H1 (cell line): ENCODE measurements around the gene FLNC. TPM values are rescaled to one million over a fixed set of nuclear protein-coding genes. Genes with fewer than 3 reads are reported as not detected.

Experiments
- CTCF ChIA-PET: fragments of 300-600 bp; sonication (Branson Sonifier 250); formaldehyde crosslinking; loops from one replicate; lab custom pipeline; 2021; ENCODE audit not compliant: partially characterized antibody; lab: Charles Lee
- POLR2A ChIA-PET: fragments of 300-600 bp; sonication (Branson Sonifier 250); formaldehyde crosslinking; loops from one replicate; lab custom pipeline; 2021; ENCODE audit warnings: inconsistent platforms; ENCODE audit not compliant: partially characterized antibody; lab: Charles Lee
- DNase-seq, 2 experiments: peaks; one replicate each; pipeline versions ENCODE4 v3.0.0 to v3.0.0-alpha.2; 2010 to 2022; ENCODE audit warnings: low spot score in 2 of 2, low read depth in 1 of 2, mixed read lengths in 1 of 2
- FAIRE-seq: peaks from 2 replicates; lab custom pipeline; 2011; peaks lifted over from hg19 to GRCh38; lab: Jason Lieb, UNC
- H2AFZ ChIP-seq: 2 replicates; pipeline ENCODE4 v1.8.1; 2012; ENCODE audit warnings: low read length, inconsistent platforms
- H2AK5ac ChIP-seq: 2 replicates; pipeline ENCODE4 v1.6.1; 2013; ENCODE audit warnings: low read depth, low read length
- H2BK120ac ChIP-seq: replicated peaks from 2 replicates; pipeline ENCODE3; 2013; ENCODE audit warnings: low read depth, low read length, inconsistent platforms
- H2BK12ac ChIP-seq: 2 replicates; pipeline ENCODE4 v1.6.1; 2013; ENCODE audit warnings: low read depth, low read length
- H2BK15ac ChIP-seq: 2 replicates; pipeline ENCODE4 v1.6.1; 2013; ENCODE audit warnings: low read length
- H2BK20ac ChIP-seq: 2 replicates; pipeline ENCODE4 v1.6.1; 2013; ENCODE audit warnings: low read length
- H2BK5ac ChIP-seq: 2 replicates; pipeline ENCODE4 v1.6.1; 2013; ENCODE audit warnings: low read depth, low read length
- H3K14ac ChIP-seq: 2 replicates; pipeline ENCODE4 v1.6.1; 2013; ENCODE audit warnings: inconsistent platforms; ENCODE audit not compliant: insufficient read length
- H3K18ac ChIP-seq: 2 replicates; pipeline ENCODE4 v1.6.1; 2013; ENCODE audit warnings: low read length; ENCODE audit errors: extremely low read depth
- H3K23ac ChIP-seq: 2 replicates; pipeline ENCODE4 v1.6.1; 2013; ENCODE audit warnings: inconsistent platforms; ENCODE audit not compliant: insufficient read length
- H3K23me2 ChIP-seq: 2 replicates; pipeline ENCODE4 v1.6.1; 2013; ENCODE audit warnings: low read depth, low read length
- H3K27ac ChIP-seq: 2 replicates; pipeline ENCODE4 v1.6.1; 2011; ENCODE audit warnings: low read depth, low read length, inconsistent platforms
- H3K27me3 ChIP-seq, 4 experiments: replicated peaks in 1 of 4; 1 replicate in 1 of 4; 2 replicates in 3 of 4; pipeline versions ENCODE4 v1.6.1 to v1.8.1; 2011 to 2013; ENCODE audit warnings: low read length in 3 of 4, mild to moderate bottlenecking in 3 of 4, inconsistent platforms in 2 of 4, mixed read lengths in 2 of 4, moderate library complexity in 1 of 4; ENCODE audit not compliant: control insufficient read depth in 3 of 4, insufficient read depth in 3 of 4; ENCODE audit errors: extremely low read depth in 1 of 4
- H3K36me3 ChIP-seq, 4 experiments: 2 replicates each; pipeline versions ENCODE4 v1.6.1 to v1.8.1; 2011 to 2013; ENCODE audit warnings: mild to moderate bottlenecking in 4 of 4, low read length in 3 of 4, moderate library complexity in 2 of 4, control low read depth in 1 of 4, inconsistent platforms in 1 of 4; ENCODE audit not compliant: insufficient read depth in 4 of 4, control insufficient read depth in 2 of 4
- H3K4ac ChIP-seq: replicated peaks from 2 replicates; pipeline ENCODE3; 2013; ENCODE audit warnings: low read length, low read depth, mixed read lengths, inconsistent platforms; ENCODE audit not compliant: insufficient read length
- H3K4me1 ChIP-seq, 4 experiments: replicated peaks in 1 of 4; 1 replicate in 1 of 4; 2 replicates in 3 of 4; pipeline versions ENCODE4 v1.6.1 to v1.8.1; 2011 to 2013; ENCODE audit warnings: low read length in 3 of 4, inconsistent platforms in 2 of 4, mixed read lengths in 1 of 4; ENCODE audit not compliant: insufficient read depth in 4 of 4, control insufficient read depth in 3 of 4
- H3K4me2 ChIP-seq, 2 experiments: 2 replicates each; pipeline versions ENCODE4 v1.6.1 to v1.8.1; 2011 to 2013; ENCODE audit warnings: low read depth in 2 of 2, low read length in 2 of 2, control low read depth in 1 of 2, inconsistent platforms in 1 of 2, mild to moderate bottlenecking in 1 of 2; ENCODE audit not compliant: insufficient read depth in 1 of 2
- H3K4me3 ChIP-seq, 4 experiments: fragments of 200-600, 300-600 bp in 1 of 4; sonication (generic), shearing (Covaris generic), sonication (Bioruptor Twin) in 1 of 4; 2 replicates each; pipeline versions ENCODE4 v1.5.1 to v1.8.1; 2011 to 2016; ENCODE audit warnings: low read length in 4 of 4, low read depth in 3 of 4, control low read depth in 2 of 4, inconsistent platforms in 2 of 4, mild to moderate bottlenecking in 2 of 4, mixed read lengths in 1 of 4, moderate library complexity in 1 of 4; ENCODE audit not compliant: insufficient read depth in 2 of 4; ENCODE audit errors: extremely low read depth in 1 of 4
- H3K56ac ChIP-seq: replicated peaks from 2 replicates; pipeline ENCODE3; 2013; ENCODE audit warnings: low read depth, mild to moderate bottlenecking, mixed read lengths, low read length, inconsistent platforms; ENCODE audit not compliant: insufficient read length
- H3K79me1 ChIP-seq: 2 replicates; pipeline ENCODE4 v1.6.1; 2013; ENCODE audit warnings: low read depth, low read length, control low read depth
- H3K79me2 ChIP-seq, 2 experiments: 2 replicates each; pipeline versions ENCODE4 v1.6.1 to v1.8.1; 2012 to 2013; ENCODE audit warnings: low read length in 2 of 2, mild to moderate bottlenecking in 2 of 2, inconsistent platforms in 1 of 2; ENCODE audit not compliant: insufficient read depth in 2 of 2, control insufficient read depth in 1 of 2
- H3K9ac ChIP-seq, 4 experiments: replicated peaks in 1 of 4; 1 replicate in 1 of 4; 2 replicates in 3 of 4; pipeline versions ENCODE4 v1.6.1 to v1.8.1; 2011 to 2013; ENCODE audit warnings: low read depth in 3 of 4, low read length in 3 of 4, control low read depth in 2 of 4, mild to moderate bottlenecking in 2 of 4, moderate library complexity in 2 of 4, inconsistent platforms in 1 of 4; ENCODE audit errors: extremely low read depth in 1 of 4
- H3K9me3 ChIP-seq, 2 experiments: 2 replicates each; pipeline versions ENCODE4 v1.6.1 to v1.8.1; 2012 to 2013; ENCODE audit warnings: mild to moderate bottlenecking in 2 of 2, moderate library complexity in 2 of 2, control low read depth in 1 of 2, inconsistent platforms in 1 of 2, low read depth in 1 of 2, low read length in 1 of 2, mixed read lengths in 1 of 2; ENCODE audit not compliant: insufficient read depth in 2 of 2
- H4K20me1 ChIP-seq, 2 experiments: replicated peaks in 1 of 2; 2 replicates each; pipeline versions ENCODE3 to v1.8.1; 2011 to 2013; ENCODE audit warnings: inconsistent platforms in 2 of 2, low read length in 2 of 2, mild to moderate bottlenecking in 1 of 2; ENCODE audit not compliant: insufficient read depth in 2 of 2, control insufficient read depth in 1 of 2
- H4K5ac ChIP-seq: 2 replicates; pipeline ENCODE4 v1.6.1; 2013; ENCODE audit warnings: low read length, low read depth, mixed read lengths, inconsistent platforms; ENCODE audit not compliant: insufficient read length
- H4K8ac ChIP-seq: 2 replicates; pipeline ENCODE4 v1.8.0; 2013; ENCODE audit warnings: mild to moderate bottlenecking, moderate library complexity, low read length, inconsistent platforms; ENCODE audit not compliant: insufficient read depth; ENCODE audit errors: extremely low read depth
- H4K91ac ChIP-seq: replicated peaks from 2 replicates; pipeline ENCODE3; 2013; ENCODE audit warnings: low read length, mixed read lengths, inconsistent platforms; ENCODE audit not compliant: insufficient read length
- ASH2L ChIP-seq: fragments of 200-600, 300-600 bp; sonication (generic); IDR thresholded peaks from one replicate; pipeline ENCODE4 v1.7.1; 2017; ENCODE audit warnings: low read length
- CBX8 ChIP-seq: fragments of 300-800, 300-1000 bp; sonication (generic); IDR thresholded peaks from 2 replicates; pipeline ENCODE4 v1.7.1; 2016; ENCODE audit warnings: low read depth, low read length, borderline replicate concordance
- CTBP2 ChIP-seq: IDR thresholded peaks from 2 replicates; pipeline ENCODE4 v1.7.0; 2011; ENCODE audit warnings: borderline replicate concordance, mild to moderate bottlenecking, moderate library complexity, mixed read lengths, low read length; ENCODE audit not compliant: insufficient read depth, insufficient read length
- FOSL1 ChIP-seq: IDR thresholded peaks from 2 replicates; pipeline ENCODE4 v1.6.1; 2011; ENCODE audit warnings: mild to moderate bottlenecking, low read depth, low read length, moderate library complexity; ENCODE audit not compliant: insufficient read depth
- MAFK ChIP-seq: IDR thresholded peaks from 2 replicates; pipeline ENCODE4 v1.6.1; 2012; ENCODE audit warnings: low read depth, mild to moderate bottlenecking, improper control_type of control experiment, low read length
- POU5F1 ChIP-seq: IDR thresholded peaks from 2 replicates; pipeline ENCODE4 v1.6.1; 2011; ENCODE audit warnings: low read depth, mild to moderate bottlenecking, low read length, moderate library complexity
- SRF ChIP-seq: IDR thresholded peaks from 2 replicates; pipeline ENCODE4 v1.6.1; 2011; ENCODE audit warnings: mild to moderate bottlenecking, low read depth, low read length, moderate library complexity
- TAF1 ChIP-seq: IDR thresholded peaks from 2 replicates; pipeline ENCODE4 v1.6.1; 2011; ENCODE audit warnings: mild to moderate bottlenecking, low read depth, low read length
- YY1 ChIP-seq: IDR thresholded peaks from 2 replicates; pipeline ENCODE4 v1.6.1; 2011; ENCODE audit warnings: low read depth, mild to moderate bottlenecking, low read length
- WGBS, 2 experiments: shearing (Covaris generic) in 1 of 2; methylation state at CpG; one replicate each; pipeline versions ENCODE4 v1.1.6 to v1.1.7; 2013 to 2015; ENCODE audit warnings: low lambda C conversion rate in 2 of 2, mixed read lengths in 2 of 2, inconsistent platforms in 1 of 2, low coverage in 1 of 2, missing lambda C conversion rate in 1 of 2; ENCODE audit not compliant: insufficient replicate concordance in 2 of 2, insufficient coverage in 1 of 2, insufficient read length in 1 of 2; ENCODE audit errors: extremely low coverage in 1 of 2, missing lambda C conversion rate in 1 of 2; 5-methylcytosine and 5-hydroxymethylcytosine counted together
- polyA plus RNA-seq, 7 experiments: library from polyadenylated mRNA; depleted of rRNA in 3 of 7; stranded (reverse) in 5 of 7; unstranded in 2 of 7; fragments of >200 nt in 5 of 7; fragments of 200-250 nt in 2 of 7; gene quantifications; 1 replicate in 5 of 7; 2 replicates in 1 of 7; 4 replicates in 1 of 7; pipeline versions ENCODE4 v1.2.1 to v1.2.3, GENCODE V29; 2011 to 2013; ENCODE audit warnings: missing spikeins in 2 of 7, mixed read lengths in 2 of 7
- total RNA-seq: library from RNA; stranded (reverse); fragmentation: NEBNext Ultra II Directional; extraction: Animal tissue kit (Norgen Biotek cat#: 25700); gene quantifications from 2 replicates; pipeline ENCODE4 v1.2.1, GENCODE V29; 2021

The FLNC gene
- total and polyA plus RNA-seq, 2 of the 8 experiments (the other 6 are each of a cell fraction or from before 2014, with no cell fraction given), result 1.9 to 10.7 TPM

DNA sequence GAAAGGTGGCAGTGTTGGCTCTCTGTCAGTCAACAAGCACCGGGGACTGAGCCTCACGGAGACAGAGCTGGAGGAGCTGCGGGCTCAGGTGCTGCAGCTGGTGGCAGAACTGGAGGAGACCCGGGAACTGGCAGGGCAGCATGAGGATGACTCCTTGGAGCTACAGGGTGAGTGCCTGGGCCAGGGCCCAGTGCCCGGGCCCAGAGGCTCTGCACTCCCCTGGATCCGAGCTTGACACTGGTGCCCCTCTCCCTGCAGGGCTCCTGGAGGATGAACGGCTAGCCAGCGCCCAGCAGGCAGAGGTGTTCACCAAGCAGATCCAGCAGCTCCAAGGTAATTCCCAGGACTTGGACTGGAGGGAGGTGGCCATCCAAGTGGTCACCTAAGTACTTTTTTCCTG is 35.8 kb upstream of the FLNC start:
- H4K5ac ChIP-seq, result no peak overlapping the region
- H2BK120ac ChIP-seq, result no peak overlapping the region
- no peak overlapping the region for H3K27ac ChIP-seq
- H3K56ac ChIP-seq, result no peak overlapping the region
- peaks cover 0 to 13% (median 2%) of the 10 kb centered on the region in 4 experiments; a peak in 5 of 8 replicates for H3K36me3 ChIP-seq
- no peak overlapping the region for H2BK5ac ChIP-seq
- H4K8ac ChIP-seq, result no peak overlapping the region; the same call in 1 of the 2 replicates
- WGBS, 2 experiments, result 89% methylated on average over 8 of the region's 8 CpGs; no CpG with 5 or more reads in 1 of the 2 experiments
- H3K9me3 ChIP-seq, result no peaks in the 10 kb centered on the region
- H2AFZ ChIP-seq, result no peak overlapping the region
- no peak overlapping the region for H4K91ac ChIP-seq
- H3K4me2 ChIP-seq, result no peak overlapping the region
- H3K9ac ChIP-seq, result no peak overlapping the region
- H2BK15ac ChIP-seq, result no peak overlapping the region
- no peak overlapping the region for H3K18ac ChIP-seq
- peaks cover 6 to 11% (median 8%) of the 10 kb centered on the region in 4 experiments for H3K4me1 ChIP-seq
- no peaks in the 10 kb centered on the region for H3K79me2 ChIP-seq
- no peak overlapping the region for H3K4me3 ChIP-seq
- H2AK5ac ChIP-seq, result no peak overlapping the region
- no peaks in the 10 kb centered on the region for H3K27me3 ChIP-seq
- no peak overlapping the region for H3K14ac ChIP-seq
- DNase-seq, result no peak
- POLR2A ChIA-PET, result interaction anchor here (1.0 to 2.4 kb wide), 4 partner anchors 11 to 55 kb away, joined by 3 to 9 read pairs (median 3); partner anchors contain the start of gene CALU
- no peak for FAIRE-seq
- H2BK20ac ChIP-seq, result no peak overlapping the region
- no peak overlapping the region for H3K23ac ChIP-seq
- peaks cover 8% of the 10 kb centered on the region; the same call in 1 of the 2 replicates for H3K23me2 ChIP-seq
- H3K79me1 ChIP-seq, result no peaks in the 10 kb centered on the region
- TF ChIP-seq YY1 (no peak), FOSL1 (no peak), MAFK (no peak), ASH2L (no peak), POU5F1 (no peak), CTBP2 (no peak), CBX8 (no peak), TAF1 (no peak), SRF (no peak)
- TF ChIP-seq, all 59 proteins: peak for 0
- CTCF ChIA-PET, result interaction anchor here (0.8 to 5.8 kb wide), 10 partner anchors 8 to 87 kb away, joined by 3 to 42 read pairs (median 3); partner anchors contain the start of gene ATP6V1F
- Histone ChIP-seq H3K4ac (no peak overlapping the region), H2BK12ac (no peak overlapping the region), H4K20me1 (no peaks in the 10 kb centered on the region)
